GM21529 (cell line): ENCODE data around the gene TH.

Experiments used
- ATAC-seq: cut with Tn5 transposase; IDR thresholded peaks from one replicate; pipeline ENCODE4 v1.9.1; 2021; ENCODE audit not compliant: unreplicated experiment

The TH gene

DNA sequence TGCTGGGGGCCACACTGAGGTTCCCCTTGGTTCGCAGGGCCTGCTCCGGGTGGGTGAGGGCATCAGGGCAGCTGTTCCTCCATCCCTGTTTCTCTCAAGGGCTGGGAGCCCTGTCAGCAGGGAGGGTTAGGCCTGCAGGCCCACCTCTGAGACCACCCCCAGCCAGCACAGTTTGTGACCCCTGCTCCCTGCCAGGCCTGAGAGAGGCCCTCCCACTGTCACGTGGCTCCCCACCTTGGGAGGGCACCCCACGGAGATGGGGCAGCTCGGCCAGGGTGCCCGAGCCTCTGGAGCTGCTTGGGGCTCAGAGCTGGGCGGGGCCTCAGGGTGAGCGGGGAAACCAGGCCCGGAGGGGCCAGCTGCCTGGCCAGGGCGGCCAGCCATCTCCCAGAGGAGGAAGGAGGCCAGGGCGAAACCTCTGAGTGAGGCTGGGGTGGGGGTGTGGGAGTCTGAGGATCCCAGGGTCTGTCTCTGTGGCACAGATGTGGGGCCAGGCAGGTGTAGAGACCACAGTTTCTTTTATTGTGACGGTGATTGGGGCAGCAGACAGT, 8.1 kb downstream of the TH start:
- no peak for ATAC-seq

- ATAC-seq, result no peak
Measured at GRCh38 chr11:2160736-2161259, 10.8 kb downstream of the TH start, which contains the start of gene INS. Gene INS (minus strand): TSS chr11:2161209. CDS start chr11:2160971, 238 bp downstream.

DNA sequence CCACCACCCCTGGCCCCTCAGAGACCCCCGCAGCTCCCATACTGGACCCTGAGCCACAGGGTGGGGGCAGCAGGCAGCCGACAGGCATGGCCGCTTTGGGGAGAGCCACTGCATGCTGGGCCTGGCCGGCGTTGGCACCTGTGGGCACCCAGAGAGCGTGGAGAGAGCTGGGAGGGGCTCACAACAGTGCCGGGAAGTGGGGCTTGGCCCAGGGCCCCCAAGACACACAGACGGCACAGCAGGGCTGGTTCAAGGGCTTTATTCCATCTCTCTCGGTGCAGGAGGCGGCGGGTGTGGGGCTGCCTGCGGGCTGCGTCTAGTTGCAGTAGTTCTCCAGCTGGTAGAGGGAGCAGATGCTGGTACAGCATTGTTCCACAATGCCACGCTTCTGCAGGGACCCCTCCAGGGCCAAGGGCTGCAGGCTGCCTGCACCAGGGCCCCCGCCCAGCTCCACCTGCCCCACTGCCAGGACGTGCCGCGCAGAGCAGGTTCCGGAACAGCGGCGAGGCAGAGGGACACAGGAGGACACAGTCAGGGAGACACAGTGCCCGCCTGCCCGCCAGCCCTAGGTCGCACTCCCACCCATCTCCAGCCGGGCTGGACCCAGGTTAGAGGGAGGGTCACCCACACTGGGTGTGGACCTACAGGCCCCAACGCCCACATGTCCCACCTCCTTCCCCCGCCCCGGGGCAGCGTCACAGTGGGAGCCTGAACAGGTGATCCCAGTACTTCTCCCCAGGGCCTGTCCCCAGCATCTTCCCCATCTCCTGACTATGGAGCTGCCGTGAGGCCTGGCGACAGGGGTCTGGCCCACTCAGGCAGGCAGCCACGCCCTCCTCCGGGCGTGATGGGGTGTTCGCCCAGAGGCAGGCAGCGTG, 11.8 kb downstream of the TH start:
- ATAC-seq, result no peak

GRCh38 chr11:2158966-2159365, 12.6 kb downstream of the TH start:
- ATAC-seq, result no peak

DNA sequence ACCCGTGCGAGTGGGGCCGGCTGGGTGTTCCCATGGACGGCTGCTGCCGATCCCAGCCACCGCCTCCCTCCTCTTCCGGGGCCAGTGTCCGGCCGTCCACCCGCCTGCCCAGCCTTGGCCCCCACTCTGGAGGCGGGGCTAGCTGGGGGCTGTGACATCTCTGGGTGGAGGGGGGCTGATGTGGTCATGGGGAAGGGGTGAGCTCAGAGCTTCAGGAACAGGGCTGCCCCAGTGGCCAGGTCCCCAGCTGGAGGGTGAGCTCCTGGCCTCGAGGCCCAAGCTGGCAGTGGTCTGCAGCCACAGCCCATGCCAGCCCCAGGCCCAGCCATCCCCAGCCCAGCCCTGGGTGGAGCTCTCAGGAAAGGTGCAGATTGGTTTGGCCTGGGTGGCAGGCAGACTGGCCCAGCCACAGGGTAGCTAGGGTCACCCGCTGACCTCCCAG, 13.3 kb downstream of the TH start:
- ATAC-seq, result no peak

DNA sequence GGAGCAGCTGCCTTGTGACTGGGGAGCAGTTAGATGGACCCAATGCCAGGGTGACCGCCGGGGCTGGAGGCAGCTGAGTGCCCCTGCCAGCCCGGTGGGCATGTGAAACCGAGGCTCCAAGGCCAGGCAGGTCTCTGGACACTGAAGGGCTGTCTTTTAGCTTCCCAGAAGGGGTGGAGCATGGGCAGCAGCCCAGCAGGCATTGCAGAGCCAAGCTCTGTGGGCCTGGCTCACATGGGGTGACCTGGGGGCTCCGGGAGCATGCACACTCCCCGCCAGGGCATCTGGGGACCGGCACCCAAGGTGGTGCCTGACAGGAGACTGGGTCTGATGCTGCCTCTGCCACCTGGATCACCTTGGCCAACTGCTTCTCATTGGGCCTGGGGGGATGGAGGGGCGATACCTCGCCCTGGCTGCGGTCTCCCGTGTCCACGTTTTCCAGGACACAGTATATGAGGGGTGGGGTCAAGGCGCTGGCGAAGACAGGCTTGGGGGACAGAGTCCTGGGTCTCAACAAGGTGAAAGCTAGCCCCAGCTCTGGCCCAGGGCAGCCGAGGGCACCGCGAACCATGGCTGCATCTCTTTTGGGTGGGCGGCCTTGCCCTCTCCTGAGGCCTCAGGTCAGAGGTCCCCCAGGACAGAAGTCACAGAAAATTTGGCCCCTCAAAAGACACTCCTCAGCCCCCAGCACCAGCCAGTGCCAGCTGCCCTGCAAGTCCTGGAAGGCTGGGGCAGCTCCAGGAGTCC, 14.1 kb downstream of the TH start:
- no peak for ATAC-seq

DNA sequence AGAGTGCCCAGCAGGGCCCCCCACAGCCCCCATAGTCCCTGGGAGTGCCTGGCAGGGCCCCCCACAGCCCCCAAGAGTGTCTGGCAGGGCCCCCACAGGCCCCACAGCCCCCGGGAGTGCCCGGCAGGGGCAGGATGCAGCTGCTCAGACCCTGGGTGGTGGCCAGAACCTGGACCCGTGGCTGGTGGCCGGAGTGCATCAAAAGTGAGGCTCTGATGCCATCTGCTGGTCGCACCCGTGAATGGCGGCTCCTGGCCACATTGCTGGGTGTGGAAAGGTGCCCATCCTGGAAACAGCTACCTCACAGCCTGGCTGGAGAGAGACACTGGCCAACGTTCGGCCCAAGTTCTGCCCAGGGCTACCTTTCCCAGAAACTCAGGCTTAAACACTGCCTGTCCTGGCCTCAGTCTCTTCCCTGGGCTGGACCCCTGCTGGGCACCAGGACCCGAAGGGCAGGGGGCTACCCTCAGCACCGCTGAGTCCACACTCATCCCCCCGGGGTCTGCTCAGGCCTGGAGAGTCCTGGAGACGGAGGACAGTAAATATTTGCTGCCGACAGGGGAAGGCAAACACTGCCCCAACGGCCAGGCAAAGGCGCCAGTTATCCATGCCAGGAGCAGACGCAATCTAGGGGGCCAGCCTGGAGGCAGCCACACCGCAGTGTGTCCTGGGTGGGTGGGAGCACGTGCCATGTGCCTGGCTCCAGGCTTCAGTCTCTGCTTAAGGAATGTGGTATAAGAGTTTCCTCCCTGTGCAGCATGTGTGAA, 15.0 kb downstream of the TH start:
- ATAC-seq, result no peak

GRCh38 chr11:2155511-2155910, 16.1 kb downstream of the TH start:
- ATAC-seq, result no peak

- ATAC-seq, result no peak
Measured at GRCh38 chr11:2154889-2155288, 16.7 kb downstream of the TH start.

- ATAC-seq, result no peak
Measured at GRCh38 chr11:2154195-2154585, 17.4 kb downstream of the TH start.

DNA sequence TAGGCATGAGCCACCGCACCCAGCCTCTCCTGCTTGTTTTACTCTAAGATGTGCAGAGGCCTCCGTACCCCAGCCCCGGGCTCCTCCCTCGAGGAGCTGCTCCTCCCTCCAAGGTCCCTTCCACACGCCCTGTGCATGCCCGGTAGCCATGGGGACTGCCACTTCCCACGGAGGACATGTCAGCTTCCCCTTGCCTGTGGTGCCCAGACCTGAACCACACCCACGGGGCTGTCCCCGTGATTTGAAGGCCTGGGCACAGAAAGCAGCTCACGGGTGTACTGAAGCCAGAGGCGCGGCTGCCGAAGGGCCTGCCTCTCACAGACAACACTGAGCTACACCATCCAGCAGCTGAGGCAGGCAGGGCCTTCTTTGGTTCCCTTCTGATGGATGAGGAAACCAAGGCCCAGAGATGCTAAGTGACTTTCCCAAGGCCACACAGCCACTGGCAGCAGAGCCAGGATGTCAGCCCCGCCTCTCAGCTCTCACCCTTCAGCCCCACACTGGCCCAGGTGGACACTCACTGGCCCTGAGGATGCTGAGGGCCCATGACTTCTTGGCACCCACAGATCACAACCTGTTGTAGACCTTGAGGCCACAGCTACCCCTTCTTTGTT, 17.9 kb downstream of the TH start:
- no peak for ATAC-seq

- ATAC-seq, result no peak
Measured at GRCh38 chr11:2151500-2152257, 19.9 kb downstream of the TH start.

GRCh38 chr11:2149864-2150847, 21.5 kb downstream of the TH start:
- ATAC-seq, result no peak

DNA sequence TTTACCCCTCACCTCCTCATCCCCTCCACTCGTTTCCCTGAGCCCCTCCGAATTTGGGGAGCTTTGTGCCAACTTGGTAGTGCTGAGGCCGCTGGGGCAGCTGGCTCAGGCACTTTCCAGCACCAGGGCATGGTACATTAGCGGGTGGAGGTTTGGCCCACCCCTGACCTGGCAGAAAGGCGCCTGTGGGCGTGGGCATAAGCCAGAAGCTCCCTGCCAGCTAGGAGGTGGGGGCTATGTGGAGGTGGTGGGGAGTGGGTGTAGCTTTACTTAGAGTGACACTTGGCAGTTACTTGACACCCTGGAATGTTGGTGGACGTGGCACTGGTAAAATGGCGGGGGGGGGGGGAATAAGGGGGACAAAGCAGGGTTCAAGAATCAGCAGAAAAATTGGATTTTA, 22.2 kb downstream of the TH start:
- ATAC-seq, result no peak

DNA sequence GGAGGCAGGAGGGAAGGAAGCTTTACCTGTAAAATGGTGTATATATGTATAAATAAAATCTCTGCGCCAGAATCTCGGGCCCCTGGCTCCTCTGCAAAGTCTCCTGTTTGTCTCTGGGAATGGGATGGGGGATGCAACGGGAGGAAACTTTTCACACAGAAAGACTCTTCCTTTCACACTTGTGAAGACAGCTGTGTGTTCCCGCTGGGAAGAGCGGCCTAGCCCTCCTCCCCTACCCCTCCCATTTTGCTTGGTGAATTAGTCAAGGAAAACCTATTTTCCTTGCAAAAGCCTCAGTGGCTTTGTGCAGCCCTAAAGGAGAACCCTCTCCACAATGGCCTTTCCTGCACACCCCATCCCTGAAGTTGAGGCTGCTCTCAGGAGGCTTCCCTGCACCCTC, 23.0 kb downstream of the TH start:
- no peak for ATAC-seq

- ATAC-seq, result no peak
Measured at GRCh38 chr11:2147391-2147790, 24.2 kb downstream of the TH start.

DNA sequence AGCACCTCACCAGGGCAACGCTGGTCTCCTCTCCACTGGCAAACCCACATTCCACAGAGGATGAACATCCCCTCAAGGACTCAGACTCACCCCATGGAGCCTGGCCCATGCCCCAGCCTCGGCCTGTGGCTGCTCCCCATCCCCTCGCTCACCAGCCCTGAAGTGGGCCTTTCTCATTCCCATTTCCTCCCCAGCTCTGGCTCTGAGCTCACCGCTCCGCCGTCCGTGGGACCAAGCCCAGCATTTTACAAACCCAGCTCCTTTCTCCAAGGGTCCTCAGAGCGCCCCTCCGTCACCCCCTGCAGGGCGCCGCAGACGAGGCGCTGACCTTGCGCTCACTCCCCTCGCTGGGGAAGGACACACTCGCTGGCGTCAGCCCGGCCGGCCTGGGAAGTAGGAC, 25.6 kb downstream of the TH start:
- no peak for ATAC-seq

- ATAC-seq, result no peak
Measured at GRCh38 chr11:2144544-2145248, 26.9 kb downstream of the TH start.
